Memory B cell (primary cell): ENCODE measurements around the gene IFNE.

Experiments
- ATAC-seq: fragments of 150-1000 bp; cut with Tn5 transposase; 2 replicates; pipeline ENCODE4 v1.10.0; 2021; ENCODE audit warnings: low read depth, mild to moderate bottlenecking, moderate library complexity
- DNase-seq, 2 donors: peaks; one replicate each; pipeline ENCODE4 v3.0.0; 2022; ENCODE audit warnings: low spot score in 2 of 2
- H3K27ac Mint-ChIP-seq: one replicate; pipeline ENCODE4 v1.8.0; 2022; ENCODE audit warnings: mild to moderate bottlenecking, moderate library complexity, mixed read lengths
- H3K27me3 Mint-ChIP-seq: one replicate; pipeline ENCODE4 v1.8.0; 2022; ENCODE audit warnings: mixed read lengths
- H3K36me3 Mint-ChIP-seq: one replicate; pipeline ENCODE4 v1.8.0; 2022; ENCODE audit warnings: mild to moderate bottlenecking, mixed read lengths
- H3K4me1 Mint-ChIP-seq: one replicate; pipeline ENCODE4 v1.8.0; 2022; ENCODE audit warnings: mixed read lengths
- H3K4me3 Mint-ChIP-seq: one replicate; pipeline ENCODE4 v1.8.0; 2022; ENCODE audit warnings: mild to moderate bottlenecking, moderate library complexity, mixed read lengths
- H3K9me3 Mint-ChIP-seq: one replicate; pipeline ENCODE4 v1.8.0; 2022; ENCODE audit warnings: mixed read lengths

The IFNE gene

GRCh38 chr9:21507483-21507790 lies 25.3 kb upstream of the IFNE start:
- Mint-ChIP-seq H3K9me3 (no peaks in the 10 kb centered on the region), H3K4me3 (no peak overlapping the region), H3K27me3 (peaks cover 6% of the 10 kb centered on the region), H3K27ac (no peak overlapping the region), H3K4me1 (no peaks in the 10 kb centered on the region), H3K36me3 (no peaks in the 10 kb centered on the region)
- ATAC-seq: no peak
- DNase-seq: no peak

DNA sequence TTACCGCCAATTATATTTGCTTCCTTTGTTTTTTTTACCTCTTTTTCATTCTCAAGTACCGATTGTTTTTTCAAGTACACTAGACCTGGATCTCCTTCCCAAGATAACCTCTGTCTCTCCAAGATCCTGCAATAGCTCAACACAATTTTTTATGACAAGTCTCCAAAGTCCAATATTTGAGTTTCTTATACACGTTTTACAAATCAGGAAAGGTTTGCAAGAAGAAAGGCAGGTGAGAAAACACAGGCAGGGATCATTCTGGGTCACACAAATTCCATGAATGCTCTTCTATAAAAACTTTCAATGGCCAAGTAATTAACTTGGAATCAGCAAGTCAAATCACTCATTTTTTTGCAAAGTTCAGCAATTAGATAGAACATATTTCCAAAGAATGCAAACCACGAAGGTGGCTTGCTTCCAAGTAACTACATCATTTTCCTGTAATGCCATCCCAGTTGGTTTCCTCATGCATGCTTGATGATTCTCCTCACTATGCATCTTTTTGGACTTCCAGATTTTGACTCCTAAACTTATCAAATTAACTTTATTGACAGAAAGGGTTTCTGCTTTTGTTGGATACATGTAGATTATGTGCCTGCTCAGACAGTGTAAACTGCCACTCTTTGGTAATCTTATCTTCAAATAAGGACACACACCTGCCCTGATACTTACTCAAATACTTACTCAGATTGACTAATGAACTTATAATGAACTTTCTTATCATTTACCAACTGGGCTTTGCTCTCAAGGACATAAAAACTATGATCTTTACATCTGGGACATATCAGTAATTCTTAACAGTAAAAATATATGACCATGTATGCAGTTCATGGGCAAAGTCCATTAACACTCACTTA lies 24.7 kb upstream of the IFNE start:
- DNase-seq (no peak), ATAC-seq (no peak)
- Mint-ChIP-seq H3K27me3 (peaks cover 6% of the 10 kb centered on the region), H3K36me3 (no peaks in the 10 kb centered on the region), H3K9me3 (no peaks in the 10 kb centered on the region), H3K4me3 (no peak overlapping the region), H3K4me1 (no peaks in the 10 kb centered on the region), H3K27ac (no peak overlapping the region)

DNA sequence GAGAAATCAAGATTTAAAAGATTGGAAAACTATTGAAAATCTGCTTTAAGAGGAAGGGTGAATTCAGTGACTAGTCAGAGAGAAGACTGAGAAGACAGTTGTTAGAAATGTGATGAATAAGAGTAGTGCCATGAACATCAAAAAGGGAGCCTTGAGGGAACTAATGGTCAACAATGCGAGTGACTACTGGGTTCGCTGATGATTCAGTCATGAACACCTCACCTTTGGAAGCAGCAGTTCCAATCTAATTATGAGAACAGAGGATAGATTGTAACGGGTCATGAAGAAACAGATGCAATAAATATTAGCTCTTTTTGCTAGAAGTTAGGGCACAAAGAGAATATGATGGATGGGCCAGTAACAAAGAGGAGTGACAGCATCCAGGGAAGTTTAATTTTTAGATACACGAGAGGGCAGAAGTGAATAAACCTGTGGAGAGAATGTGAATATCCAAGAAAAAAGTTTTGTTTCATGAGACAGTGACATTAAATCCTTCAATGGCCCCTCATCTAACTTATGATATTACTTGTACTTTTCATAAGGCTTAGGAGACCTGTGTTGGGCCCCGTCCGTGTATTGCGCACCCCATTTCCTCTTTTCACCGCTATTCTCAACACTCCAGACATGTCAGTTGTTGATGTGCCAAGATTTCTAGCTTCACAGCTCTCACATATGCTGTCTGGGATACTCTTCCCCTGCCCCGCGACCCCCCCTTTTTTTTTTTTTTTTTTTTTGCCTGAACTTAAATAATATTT lies 23.5 kb upstream of the IFNE start:
- no peak overlapping the region for H3K4me3 Mint-ChIP-seq
- no peaks in the 10 kb centered on the region for H3K36me3 Mint-ChIP-seq
- no peak for DNase-seq
- no peak overlapping the region for H3K27ac Mint-ChIP-seq
- H3K9me3 Mint-ChIP-seq: no peaks in the 10 kb centered on the region
- no peak for ATAC-seq
- H3K27me3 Mint-ChIP-seq: peaks cover 2% of the 10 kb centered on the region
- no peaks in the 10 kb centered on the region for H3K4me1 Mint-ChIP-seq

DNA sequence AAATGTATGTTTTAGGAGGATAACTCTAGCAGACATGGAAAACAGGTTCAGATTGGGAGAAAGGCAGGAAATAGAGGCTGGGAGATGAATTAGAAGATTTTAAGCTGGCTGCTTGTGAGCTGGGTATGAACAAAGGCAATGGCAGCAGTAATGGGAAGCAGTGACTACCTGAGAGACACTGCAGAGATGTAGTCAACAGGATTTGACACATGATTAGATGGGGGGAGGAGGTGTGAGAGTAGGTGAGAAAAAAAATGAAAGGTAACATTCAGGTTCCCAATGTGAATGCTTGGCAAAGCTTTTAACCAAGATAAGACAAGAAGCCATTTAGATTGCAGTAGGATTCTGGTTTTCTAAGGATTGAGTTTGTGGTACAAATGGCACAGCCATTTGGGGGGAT lies 22.8 kb upstream of the IFNE start:
- H3K4me3 Mint-ChIP-seq: no peak overlapping the region
- H3K9me3 Mint-ChIP-seq: no peaks in the 10 kb centered on the region
- ATAC-seq (no peak), DNase-seq (no peak)
- H3K36me3 Mint-ChIP-seq: no peaks in the 10 kb centered on the region
- peaks cover 2% of the 10 kb centered on the region for H3K27me3 Mint-ChIP-seq
- no peak overlapping the region for H3K27ac Mint-ChIP-seq
- no peaks in the 10 kb centered on the region for H3K4me1 Mint-ChIP-seq

DNA sequence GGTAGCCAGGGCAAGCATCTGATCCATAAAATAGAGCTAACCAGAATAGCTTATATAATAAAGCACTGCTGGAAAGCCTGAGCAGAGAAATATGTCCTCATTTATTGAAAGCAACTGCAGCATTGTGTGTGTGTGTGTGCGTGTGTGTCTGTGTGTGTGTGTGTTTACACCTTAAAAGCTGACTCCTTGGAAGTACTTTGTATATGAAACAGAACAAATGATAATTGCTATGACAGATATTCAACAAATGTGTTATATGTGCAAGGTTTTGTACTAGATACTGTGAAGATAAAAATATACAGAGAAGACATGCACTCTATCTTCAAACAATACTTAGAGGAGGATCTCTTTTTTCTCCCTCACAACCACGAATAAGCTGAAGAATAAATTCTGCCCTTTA lies 22.0 kb upstream of the IFNE start:
- DNase-seq: no peak
- Mint-ChIP-seq H3K27ac (no peak overlapping the region), H3K4me3 (no peak overlapping the region)

DNA sequence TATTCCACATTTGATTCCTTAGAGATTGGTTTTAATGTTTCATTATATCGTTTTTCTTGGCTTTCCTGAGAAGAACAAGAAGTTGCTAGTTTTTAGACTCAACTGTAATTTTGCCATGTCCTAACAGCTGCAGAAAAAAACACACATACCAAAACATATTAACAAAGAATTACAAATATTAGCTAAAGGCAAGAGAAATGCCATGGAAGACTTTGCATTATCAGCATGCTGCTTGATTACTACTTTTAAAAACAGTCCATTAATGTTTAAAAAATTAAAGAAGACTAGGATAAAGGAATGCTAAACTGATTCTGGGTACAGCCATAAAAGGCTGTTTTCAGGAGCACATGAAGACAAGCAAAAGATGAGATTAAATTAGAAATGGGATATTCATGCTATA lies 20.5 kb upstream of the IFNE start:
- Mint-ChIP-seq H3K4me1 (no peaks in the 10 kb centered on the region), H3K27me3 (peaks cover 2% of the 10 kb centered on the region), H3K9me3 (no peaks in the 10 kb centered on the region), H3K36me3 (no peaks in the 10 kb centered on the region), H3K27ac (no peak overlapping the region), H3K4me3 (no peak overlapping the region)
- no peak for DNase-seq
- no peak for ATAC-seq

More for the DNA sequence above, 22.0 kb upstream of the IFNE start:
- ATAC-seq: no peak
- Mint-ChIP-seq H3K9me3 (no peaks in the 10 kb centered on the region), H3K4me1 (no peaks in the 10 kb centered on the region), H3K36me3 (no peaks in the 10 kb centered on the region), H3K27me3 (peaks cover 2% of the 10 kb centered on the region)

- no peak overlapping the region for H3K4me3 Mint-ChIP-seq
- no peak for DNase-seq
- no peaks in the 10 kb centered on the region for H3K4me1 Mint-ChIP-seq
- ATAC-seq: no peak
- no peaks in the 10 kb centered on the region for H3K9me3 Mint-ChIP-seq
- no peaks in the 10 kb centered on the region for H3K27me3 Mint-ChIP-seq
- no peak overlapping the region for H3K27ac Mint-ChIP-seq
- no peaks in the 10 kb centered on the region for H3K36me3 Mint-ChIP-seq
These were observed 17.8 kb upstream of the IFNE start for GRCh38 chr9:21499912-21500311.

DNA sequence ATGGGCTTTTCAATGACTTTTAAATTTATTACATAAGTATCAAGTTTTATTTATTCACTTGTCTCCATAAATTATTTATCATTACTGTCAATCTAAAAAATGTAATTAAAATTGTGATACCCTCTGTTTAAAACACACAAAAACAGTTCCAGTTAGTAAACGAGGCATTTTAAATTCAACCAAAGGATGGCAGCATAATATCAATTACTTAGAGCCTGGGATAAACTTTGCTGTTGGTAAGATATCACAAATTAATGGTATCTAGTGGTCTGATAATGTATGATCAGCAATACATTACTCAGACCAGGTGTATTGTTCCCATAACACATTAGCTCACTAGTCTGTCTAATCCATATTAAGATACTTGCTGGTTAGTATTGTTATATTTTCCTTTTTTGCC lies 9.6 kb upstream of the IFNE start:
- no peak overlapping the region for H3K27ac Mint-ChIP-seq
- no peak for ATAC-seq
- peaks cover 14% of the 10 kb centered on the region for H3K27me3 Mint-ChIP-seq

DNA sequence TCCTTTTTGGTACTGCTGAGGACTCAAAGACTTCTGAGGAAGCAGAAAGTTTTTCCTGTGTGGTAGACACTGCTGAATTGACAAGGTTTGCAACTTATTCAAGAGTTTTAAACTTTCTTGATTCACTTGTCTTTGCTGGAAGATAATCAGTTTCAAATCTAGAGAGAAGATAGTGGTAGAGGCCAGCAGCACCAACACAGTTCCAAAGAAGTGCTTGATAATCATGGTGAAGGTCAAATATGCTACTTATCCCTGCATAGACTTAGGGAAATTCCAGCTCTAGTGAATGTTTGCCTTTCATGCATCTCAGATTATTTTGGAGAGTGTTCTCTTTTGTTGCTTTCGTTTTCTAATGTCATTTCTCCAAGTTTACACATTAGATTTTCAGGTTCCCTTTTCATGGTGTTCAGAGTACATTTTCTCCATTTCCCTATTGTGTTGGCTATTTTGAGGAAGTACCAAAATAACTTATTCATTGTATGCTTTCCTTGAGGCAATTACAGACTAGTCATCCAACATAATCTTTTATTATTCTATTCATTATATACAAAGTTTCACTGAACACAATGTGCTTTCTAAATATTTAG lies 550 bp downstream of the IFNE start:
- H3K36me3 Mint-ChIP-seq: no peaks in the 10 kb centered on the region
- no peak overlapping the region for H3K27ac Mint-ChIP-seq
- ATAC-seq (peak; percentile 56), DNase-seq (no peak)
- peaks cover 5% of the 10 kb centered on the region for H3K4me1 Mint-ChIP-seq
- H3K27me3 Mint-ChIP-seq: peaks cover 4% of the 10 kb centered on the region
- H3K9me3 Mint-ChIP-seq: peaks cover 10% of the 10 kb centered on the region
- no peak overlapping the region for H3K4me3 Mint-ChIP-seq

More for the DNA sequence above, 9.6 kb upstream of the IFNE start:
- no peak for DNase-seq
- Mint-ChIP-seq H3K4me3 (no peak overlapping the region), H3K9me3 (no peaks in the 10 kb centered on the region), H3K4me1 (no peaks in the 10 kb centered on the region), H3K36me3 (no peaks in the 10 kb centered on the region)

DNA sequence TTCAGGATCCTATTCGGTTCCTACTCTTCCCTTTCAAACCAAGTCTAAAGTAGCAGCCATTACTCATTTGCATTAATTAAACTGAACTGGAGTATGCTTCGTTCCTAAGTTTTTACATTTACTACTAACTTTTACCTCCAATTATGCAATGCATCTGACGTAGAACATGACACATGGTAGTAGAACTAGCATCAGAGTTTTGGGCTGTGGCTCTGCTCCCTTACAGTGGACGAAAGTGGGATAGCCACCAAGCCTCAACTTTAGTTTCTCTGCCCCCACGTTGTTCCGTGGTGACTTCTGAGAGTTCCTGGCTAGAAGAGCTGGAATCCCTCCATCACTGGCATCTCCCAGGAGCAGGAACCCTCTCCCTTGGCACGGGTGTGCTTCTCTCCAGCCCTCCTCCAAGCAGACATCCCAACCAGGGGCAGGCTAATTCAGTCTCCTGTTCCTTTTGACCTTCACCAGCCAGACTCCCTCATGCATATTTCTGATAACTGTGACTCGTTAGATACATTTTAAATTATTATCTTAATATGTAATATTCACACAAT lies 2.9 kb downstream of the IFNE start:
- H3K27me3 Mint-ChIP-seq: peaks cover 8% of the 10 kb centered on the region
- no peak overlapping the region for H3K27ac Mint-ChIP-seq
- no peak overlapping the region for H3K4me3 Mint-ChIP-seq
- ATAC-seq (no peak), DNase-seq (no peak)
- H3K9me3 Mint-ChIP-seq: peaks cover 2% of the 10 kb centered on the region
- H3K36me3 Mint-ChIP-seq: no peaks in the 10 kb centered on the region
- H3K4me1 Mint-ChIP-seq: peaks cover 5% of the 10 kb centered on the region

GRCh38 chr9:21477466-21477865 lies 4.6 kb downstream of the IFNE start:
- Mint-ChIP-seq H3K4me3 (no peak overlapping the region), H3K9me3 (no peaks in the 10 kb centered on the region), H3K27me3 (peaks cover 12% of the 10 kb centered on the region), H3K27ac (no peak overlapping the region), H3K4me1 (peaks cover 5% of the 10 kb centered on the region), H3K36me3 (no peaks in the 10 kb centered on the region)
- DNase-seq (no peak), ATAC-seq (no peak)

- no peak for DNase-seq
- no peaks in the 10 kb centered on the region for H3K36me3 Mint-ChIP-seq
- H3K9me3 Mint-ChIP-seq: no peaks in the 10 kb centered on the region
- no peak overlapping the region for H3K27ac Mint-ChIP-seq
- ATAC-seq: no peak
- H3K27me3 Mint-ChIP-seq: peaks cover 11% of the 10 kb centered on the region
- no peak overlapping the region for H3K4me3 Mint-ChIP-seq
- H3K4me1 Mint-ChIP-seq: no peaks in the 10 kb centered on the region
These were observed 8.9 kb downstream of the IFNE start for GRCh38 chr9:21473236-21473635.

GRCh38 chr9:21470126-21470525 lies 12.0 kb downstream of the IFNE start:
- no peaks in the 10 kb centered on the region for H3K4me1 Mint-ChIP-seq
- no peak for ATAC-seq
- DNase-seq: no peak
- H3K27me3 Mint-ChIP-seq: peaks cover 10% of the 10 kb centered on the region
- H3K9me3 Mint-ChIP-seq: no peaks in the 10 kb centered on the region
- no peak overlapping the region for H3K4me3 Mint-ChIP-seq
- no peaks in the 10 kb centered on the region for H3K36me3 Mint-ChIP-seq
- H3K27ac Mint-ChIP-seq: no peak overlapping the region

GRCh38 chr9:21465859-21466518 lies 16.1 kb downstream of the IFNE start:
- Mint-ChIP-seq H3K36me3 (no peaks in the 10 kb centered on the region), H3K27me3 (peaks cover 5% of the 10 kb centered on the region), H3K9me3 (peaks cover 7% of the 10 kb centered on the region), H3K4me3 (no peak overlapping the region), H3K27ac (no peak overlapping the region), H3K4me1 (no peaks in the 10 kb centered on the region)
- peak in 1 of 2 donors; percentile 7 for DNase-seq
- ATAC-seq: no peak
